NCI-H146 (cell line): ENCODE results near the gene MICAL2.
A peak's percentile ranks its signal among the peaks of the same experiment; 100 is the strongest.

Source experiments
- DNase-seq: peaks from one replicate; lab custom pipeline; 2025; lab: John Stamatoyannopoulos, UW

Gene MICAL2

DNA sequence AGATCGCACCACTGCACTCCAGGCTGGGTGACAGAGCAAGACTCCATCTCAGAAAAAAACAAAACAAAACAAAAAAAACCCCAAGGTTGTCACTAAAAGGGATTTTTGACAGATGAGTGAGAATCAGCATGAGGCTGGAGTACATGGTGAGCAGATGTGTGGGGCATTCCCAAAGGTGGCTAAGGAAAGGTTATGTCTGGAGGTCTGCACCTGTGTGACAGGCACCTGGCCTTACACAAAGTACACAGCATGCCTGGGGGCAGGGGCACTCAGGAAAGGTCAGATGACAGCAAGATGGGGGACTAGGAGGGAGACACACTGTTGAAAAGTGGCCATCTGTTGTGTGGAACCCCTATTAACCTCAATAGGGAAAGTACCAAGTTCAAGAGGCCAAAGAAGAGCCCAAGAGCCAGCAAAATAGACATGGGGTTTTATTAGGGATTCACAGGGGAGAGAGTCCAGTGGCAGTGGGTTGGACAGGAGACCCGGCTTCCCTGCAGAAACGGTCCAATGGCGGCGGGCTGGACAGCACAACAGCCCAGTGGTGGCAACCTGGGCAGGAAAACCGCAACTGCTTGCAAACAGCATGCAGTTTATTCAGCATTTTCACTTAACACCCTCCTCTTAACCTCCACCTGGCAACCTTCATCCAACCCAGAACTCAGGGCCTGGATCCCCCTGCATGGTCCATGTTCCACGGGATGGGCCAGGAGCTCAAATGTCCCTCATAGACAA is 101.1 kb downstream of the MICAL2 start:
- peak; percentile 57 for DNase-seq

DNA sequence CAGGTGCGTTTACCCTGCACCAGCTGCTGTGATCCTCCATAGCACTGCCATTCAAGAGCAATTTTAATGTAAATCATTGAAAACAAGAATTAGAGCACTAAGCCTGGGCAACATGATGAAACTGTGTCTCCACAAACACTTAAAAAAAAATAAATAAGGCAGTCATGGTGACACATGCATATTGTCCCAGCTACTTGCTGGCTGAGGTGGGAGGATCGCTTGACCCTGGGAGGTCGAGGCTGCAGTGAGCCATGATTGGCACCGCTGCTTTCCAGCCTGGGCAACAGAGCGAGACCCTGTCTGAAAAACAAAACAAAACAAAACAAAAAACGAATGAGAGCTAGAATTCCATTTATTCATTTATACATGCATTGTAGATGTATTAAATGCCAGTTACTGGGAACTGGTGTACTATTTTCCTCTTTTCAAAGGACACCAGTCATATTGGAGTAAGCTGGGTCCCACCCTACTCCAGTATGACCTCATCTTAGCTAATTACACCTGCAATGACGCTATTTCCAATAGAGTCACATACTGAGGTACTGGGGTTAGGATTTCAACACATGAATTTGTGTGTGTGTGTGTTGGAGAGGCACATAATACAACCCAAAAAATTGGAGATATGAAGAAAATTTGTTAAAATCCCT is 101.9 kb downstream of the MICAL2 start:
- DNase-seq, result peak; percentile 12

DNA sequence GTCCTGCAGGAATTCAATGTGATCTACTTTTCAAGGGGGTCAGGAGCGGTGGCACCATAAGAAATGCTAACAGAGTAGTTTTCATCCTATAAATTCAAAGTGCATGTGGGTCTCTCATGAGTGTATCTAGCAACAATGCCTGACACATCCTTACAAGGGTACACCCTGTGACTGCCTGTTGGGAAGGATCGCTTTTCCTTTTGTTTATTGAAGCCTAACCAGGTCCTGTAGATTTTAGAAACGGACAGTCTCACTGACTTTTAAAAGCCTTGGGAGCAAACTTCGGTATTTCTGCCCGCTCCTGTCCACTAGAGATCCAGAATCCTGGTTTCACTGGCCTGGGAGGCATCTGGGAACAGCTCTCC is 102.4 kb downstream of the MICAL2 start:
- DNase-seq, result no peak

DNA sequence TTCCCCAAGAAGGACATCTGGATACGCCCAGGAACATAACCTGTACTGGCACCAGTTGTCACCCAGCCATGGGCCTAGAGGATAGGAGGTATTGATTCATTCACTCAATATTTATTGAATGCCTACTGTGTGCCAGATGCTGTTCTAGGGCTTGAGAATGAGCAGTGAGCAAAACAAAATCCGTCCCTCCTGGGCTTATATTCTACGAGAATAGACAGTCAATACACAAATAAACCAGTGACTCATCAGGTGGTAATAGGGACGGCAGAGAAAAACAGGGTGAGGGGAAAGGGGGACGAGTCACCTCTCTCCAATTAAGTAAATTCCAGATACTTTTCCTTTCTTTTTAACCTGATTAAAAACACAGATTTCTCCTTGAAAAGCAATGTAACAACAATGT is 103.5 kb downstream of the MICAL2 start:
- no peak for DNase-seq

DNA sequence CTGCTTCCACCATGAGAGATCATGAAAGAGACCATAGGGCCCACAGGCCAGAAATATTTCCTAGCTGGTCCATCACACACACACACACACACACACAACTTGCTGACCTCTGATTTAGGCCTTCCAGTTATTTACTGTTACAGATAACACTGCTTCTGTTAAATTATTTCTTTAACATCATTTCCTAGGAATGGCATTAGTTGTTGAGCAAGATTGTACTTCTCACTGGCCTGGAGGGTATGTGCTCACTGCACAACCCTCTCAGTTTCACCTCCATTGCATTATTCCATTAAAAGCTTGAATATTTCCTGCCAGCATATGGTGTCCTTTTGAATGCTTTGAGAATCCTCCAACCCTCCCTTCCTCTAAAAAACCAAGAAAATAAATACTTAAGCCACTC is 104.4 kb downstream of the MICAL2 start:
- DNase-seq, result no peak

DNA sequence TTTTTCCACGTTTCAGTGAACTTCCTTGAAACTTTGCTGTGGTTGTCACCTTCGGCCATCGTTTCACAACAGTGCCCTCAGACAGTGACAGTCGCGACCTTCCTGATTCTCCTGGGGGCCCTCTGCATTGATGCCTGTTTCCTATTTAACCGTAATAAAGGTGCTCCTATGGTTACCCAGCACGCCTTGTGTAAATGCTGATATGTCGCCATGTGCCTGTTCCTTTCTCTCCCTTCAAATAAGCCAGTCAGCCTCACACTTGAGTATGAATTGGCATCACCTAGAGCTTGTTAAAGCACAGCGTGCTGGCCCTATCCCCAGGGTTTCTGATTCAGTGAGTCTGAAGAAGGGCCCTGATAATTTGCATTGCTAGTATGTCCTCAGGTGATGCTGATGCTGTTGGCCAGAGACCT is 104.8 kb downstream of the MICAL2 start:
- peak; percentile 94 for DNase-seq

DNA sequence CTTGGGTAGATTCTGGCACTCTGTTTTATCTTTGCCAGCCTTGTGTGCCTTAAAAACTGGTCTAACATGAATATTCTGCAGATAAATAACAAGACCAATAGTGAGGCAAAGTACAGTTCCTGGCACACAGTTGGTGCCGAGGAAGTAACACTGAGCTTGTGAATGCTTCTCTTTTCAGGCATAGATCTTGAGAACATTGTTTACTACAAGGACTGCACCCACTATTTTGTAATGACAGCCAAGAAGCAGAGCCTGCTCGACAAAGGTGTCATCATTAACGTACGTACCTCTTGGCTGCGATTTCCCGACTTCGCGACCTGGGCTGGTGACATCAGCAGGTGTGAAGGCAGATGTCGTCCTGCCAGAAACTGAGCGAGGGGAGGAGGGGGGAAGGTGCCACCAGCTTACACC is 105.7 kb downstream of the MICAL2 start:
- no peak for DNase-seq

DNA sequence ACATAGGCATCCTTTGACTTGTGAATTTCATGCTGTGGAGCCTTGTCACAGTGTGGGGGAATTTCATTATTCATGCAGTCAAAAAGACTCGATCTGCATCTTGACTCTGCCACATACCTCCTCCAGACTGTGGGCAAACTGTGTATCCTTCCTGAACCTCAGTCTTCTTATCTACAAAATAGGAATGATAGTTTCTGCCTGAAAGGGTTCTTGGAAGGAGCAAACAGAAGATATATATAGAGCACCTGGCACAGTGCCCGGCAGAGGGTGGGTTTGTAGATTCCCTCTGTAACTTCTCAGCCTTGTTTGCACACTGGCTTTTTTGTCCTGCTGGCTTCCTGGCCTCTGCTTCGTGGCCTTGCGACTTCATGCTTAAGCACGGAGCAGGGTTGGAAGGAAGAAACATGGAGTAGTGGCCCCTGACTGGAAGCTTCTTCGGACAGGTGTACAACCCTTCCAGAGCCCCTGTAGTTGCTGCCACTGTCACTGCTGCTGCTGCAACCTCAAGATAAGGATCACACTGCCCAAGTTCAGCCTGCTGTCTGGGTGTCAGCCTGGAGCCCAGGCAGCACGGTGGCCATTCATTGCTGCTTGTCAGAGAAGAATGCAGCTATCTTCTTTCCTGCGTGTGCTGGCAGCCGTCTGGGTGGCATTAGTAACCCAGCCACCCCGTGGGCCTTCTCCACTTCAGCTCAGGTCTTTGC is 106.4 kb downstream of the MICAL2 start:
- DNase-seq, result no peak

DNA sequence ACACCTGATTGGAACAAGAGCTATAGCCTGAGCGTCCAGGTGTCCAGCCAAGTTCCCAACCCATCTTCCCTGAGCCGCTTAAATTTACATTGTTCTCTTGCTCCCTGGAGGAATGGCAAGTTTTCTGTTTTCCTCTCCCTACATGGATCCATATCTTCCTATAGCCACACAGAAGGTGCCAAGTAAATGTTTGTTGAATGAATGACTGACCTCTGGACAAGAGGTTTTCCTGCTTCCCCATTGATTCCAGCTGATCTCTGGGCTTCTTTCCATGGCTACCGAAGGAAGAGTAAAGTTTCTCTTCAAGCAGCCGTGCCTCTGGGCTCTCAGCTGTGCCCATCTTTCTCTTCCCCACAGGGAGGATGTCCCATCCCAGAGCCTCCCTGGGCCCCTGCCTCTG is 107.5 kb downstream of the MICAL2 start:
- no peak for DNase-seq

DNA sequence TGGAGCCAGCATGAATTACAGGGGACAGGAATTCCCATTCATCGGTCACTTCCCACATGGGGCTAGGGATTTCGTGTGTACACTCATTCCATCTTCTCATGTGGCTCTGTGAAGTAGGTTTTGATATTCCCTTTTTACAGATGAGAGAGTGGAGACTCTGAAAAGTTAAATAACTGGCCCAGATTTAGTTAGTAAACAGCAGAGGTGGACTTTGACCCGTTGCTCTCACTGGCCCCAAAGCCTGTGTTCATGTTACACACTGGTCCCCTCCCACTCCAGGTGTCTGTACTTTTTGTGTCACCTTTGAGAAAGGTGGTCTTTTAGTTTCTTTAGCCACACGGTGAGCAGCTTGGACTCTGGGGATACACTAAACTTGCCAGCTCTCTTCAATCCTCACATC is 108.5 kb downstream of the MICAL2 start:
- no peak for DNase-seq

DNA sequence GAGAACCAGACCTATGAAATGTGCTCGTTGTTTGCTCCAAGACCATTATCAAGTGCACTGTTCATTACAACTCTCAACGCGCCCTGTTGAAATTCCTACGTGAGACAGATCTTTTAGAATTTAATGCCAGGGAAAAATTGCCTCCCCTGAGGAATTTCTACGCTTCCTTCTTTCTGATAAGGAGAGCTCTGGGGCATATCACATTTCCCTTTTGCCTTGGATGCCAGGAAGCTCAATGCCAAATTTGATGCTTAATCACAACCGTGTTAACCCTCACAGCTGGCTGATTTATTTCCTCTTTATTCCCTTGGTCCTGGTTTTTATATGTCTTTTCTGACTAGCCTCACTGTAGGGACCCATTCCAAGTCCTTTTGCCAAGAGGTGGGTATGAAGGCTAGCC is 109.4 kb downstream of the MICAL2 start:
- DNase-seq, result no peak

DNA sequence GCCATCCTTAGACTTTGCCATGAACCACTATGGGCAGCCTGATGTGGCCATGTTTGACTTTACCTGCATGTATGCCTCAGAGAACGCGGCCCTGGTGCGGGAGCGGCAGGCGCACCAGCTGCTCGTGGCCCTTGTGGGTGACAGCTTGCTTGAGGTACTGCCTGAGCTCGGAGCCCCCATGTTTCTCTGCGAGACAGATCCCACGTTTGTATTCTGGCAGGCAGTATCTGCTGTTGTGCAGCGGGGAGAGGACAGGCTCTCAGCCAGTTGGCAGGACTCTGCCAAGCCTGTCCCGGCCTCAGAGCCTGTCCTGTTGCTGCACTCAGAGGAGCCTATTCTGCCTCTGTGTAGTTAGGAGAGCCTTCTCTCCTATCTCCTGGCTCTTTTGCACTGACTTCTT is 109.9 kb downstream of the MICAL2 start:
- no peak for DNase-seq

DNA sequence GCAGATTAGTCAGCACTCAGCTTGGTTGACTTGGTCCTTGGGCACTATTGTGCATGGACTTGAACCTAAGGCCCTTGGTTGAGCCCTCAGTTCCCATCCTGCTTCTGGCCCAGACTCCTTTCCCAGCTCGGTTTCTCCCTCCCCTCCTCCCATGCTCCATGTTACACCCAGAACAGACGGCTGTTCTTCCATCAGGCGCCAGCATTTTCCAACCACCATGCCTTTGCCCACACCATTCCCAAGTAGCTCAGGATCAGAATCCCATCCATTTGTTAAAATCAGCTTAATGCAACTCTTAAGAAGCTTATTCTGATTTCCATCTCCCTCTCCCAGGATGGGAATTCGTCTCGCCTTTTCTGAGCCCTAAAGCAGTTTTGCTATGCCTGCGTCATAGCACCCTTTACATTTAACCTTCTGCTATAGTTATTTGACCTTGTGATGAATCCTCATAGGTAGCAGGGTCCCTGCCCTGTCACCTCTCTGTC is 110.7 kb downstream of the MICAL2 start:
- DNase-seq, result no peak

DNA sequence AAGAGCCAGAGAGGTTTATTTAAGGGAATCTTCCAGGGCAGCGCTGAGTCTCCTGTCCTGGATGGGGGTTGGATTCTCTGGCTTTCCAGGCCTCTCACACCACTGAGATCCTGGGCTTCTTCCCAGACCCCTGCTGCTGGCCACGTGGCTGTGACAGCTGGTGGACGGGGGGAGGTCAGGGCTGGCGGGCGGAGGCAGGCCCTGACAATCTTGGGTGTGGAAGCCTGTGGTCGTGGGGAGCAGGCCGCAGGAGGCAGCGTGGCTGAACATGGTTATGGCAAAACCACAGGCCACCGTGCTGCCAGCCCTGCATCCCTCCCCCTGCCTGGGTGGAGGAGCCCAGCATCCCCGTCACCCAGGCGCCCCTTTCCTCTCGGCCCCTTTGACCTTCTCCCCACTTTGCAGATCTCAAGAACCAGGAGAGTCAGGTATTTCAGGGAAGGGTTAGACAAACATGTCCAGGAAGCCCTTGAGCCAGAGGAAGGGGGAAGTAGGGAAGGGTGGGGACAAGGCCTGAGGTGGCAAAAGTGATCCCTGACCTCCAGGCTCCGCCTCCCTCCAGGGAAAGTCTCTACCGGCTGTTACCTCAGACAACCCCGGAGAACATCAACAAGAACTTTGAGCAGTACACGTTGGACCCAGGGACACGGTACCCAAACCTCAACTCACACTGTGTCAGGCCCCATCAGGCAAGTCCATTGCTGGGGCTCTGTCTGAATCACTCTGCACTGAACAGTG is 111.8 kb downstream of the MICAL2 start:
- no peak for DNase-seq

DNA sequence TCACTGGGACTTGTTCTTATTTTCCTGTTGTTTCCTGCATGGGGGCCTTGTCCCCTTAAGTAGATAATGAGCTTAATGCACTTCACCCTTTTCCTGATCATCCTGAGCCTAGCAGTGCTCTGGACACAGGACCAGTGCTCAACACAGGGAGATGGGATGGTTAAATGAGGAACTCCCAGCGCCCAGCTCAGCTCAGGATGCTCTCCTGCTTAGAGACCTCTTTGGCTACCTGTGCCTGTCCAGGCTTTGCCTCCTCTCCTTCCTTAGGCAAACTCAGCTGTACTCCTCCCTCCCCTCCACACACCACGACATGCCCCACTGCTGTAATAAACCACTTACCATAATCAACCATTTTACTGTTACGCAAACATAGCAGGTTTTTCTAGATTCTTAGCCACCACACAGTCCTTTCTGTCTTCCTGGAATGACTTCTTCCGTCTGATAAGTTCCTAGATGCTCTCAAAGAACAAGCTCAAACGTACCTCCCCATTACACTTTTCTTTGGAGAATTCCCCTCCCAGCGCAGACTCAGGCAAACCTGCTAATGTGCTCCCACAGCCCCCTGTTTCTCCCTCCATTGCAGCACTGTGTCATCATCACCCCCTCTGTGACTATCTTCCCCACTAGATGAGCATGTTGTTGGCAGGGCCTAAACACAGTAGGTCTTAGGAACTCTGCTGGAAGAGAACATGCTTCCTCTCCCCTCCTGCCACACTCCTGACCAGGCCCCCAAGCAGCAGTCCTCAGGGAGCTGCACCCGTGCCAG is 113.6 kb downstream of the MICAL2 start:
- DNase-seq, result no peak

DNA sequence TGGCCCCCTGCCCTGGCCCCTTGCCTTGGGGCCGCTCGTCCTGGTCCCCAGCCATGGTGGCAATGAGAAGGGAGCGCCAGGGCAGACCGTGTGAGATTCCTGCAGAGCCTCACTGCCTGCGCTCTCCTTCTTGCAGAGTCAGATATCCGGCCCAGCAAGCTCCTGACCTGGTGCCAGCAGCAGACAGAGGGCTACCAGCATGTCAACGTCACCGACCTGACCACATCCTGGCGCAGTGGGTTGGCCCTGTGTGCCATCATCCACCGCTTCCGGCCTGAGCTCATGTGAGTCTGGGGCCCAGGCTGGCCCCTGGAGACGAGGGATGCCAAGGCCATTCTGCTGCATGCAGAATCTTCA is 114.1 kb downstream of the MICAL2 start:
- DNase-seq, result no peak

DNA sequence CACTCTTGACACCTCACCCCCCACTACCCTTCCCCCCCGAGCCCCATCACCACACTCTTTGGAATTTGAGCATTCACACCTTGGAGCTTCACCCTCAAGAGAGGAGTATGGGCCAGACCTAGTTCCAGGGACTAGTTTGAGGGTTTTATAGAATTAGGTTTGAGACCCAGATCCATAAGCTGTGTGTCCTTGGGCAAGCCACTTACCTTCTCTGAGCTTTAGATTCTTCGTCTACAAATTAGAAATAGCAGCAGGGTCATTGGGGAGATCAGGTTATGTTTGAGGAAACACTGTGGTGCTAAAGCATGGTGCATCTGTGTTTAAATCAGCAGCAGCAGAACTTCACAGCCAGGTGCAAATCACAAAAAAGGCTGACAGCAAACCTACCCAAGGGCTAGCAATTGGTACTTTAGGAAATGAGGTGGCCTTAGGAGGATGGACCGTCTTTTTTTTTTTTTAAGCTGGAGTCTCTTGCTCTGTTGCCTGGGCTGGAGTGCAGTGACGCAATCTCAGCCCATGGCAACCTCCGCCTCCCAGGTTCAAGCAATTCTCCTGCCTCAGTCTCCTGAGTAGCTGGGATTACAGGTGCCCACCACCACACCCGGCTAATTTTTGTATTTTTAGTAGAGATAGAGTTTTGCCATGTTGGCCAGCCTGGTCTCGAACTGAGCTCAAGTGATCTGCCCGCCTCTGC is 114.8 kb downstream of the MICAL2 start:
- no peak for DNase-seq

DNA sequence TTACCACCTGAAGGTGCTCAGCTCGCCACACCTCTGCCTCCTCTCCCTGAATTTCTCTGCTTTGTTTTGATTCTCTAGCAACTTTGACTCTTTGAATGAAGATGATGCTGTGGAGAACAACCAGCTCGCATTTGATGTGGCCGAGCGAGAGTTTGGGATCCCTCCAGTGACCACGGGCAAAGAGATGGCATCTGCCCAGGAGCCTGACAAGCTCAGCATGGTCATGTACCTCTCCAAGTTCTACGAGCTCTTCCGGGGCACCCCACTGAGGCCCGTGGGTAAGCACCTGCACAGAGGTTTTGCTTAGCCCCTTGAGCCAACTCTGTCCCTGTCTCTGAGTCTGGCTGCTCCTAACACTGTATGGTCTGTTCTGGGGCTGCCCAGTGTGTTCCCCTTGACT is 115.7 kb downstream of the MICAL2 start:
- DNase-seq, result no peak

DNA sequence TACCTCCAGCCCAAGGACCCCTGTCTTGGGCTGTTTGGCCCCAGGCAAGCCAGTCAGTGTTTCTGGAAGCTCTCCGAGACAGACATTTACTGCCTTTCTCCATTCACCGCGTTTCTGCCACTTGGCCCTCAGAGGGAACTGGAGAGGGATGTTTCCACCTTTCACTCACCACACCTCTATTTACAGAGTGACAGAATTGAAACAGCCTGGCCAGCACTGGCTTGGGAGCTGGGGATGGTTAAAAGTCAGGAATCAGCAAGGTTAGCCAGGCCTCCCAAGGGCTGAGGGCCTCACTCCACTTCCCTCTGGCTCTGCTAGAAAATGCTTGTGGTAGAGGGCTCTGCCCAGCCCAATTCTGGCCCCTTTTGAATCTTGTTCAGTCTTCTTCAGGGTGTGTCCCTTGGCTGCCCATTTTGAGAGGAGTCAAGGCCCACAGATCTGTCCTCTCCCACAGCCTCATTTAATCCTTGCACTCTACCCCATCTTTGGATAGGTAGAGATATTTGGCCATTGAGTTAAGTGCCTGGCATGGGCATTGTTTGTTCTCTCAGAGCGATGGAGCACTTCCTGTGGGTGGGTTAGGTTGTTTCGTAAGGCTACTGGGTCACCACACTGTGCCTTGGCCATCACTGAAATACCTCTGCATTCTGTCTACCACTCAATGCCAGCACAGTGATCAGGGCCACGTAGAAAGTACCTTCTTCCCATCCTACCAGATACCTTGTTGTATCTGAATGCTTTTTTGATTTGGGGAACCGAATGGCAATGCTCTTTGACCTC is 119.2 kb downstream of the MICAL2 start:
- DNase-seq, result no peak

DNA sequence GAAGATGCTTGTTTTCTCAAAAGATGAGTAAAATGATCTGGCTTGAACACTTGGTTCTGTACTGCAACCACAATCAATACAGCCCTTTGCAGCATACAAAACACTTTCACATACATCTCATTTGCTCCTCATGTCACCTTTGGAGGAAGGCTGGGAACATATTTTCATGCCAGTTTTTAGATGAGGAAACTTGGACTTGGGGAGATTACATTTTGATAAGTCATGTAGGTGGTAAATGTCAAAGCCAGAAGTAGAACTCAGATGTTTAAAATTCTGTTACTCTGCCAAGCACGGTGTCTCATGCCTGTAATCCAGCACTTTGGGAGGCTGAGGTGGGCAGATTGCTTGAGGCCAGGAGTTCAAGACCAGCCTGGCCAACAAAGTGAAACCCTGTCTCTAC is 121.8 kb downstream of the MICAL2 start:
- DNase-seq, result no peak
